AG04450 (cell line): ENCODE data around the gene HSD17B8. TPM values are rescaled to one million over a fixed set of nuclear protein-coding genes. Genes with fewer than 3 reads are reported as not detected.

Experiments used
- CTCF ChIA-PET: fragments of 300-600, 350-600 bp; formaldehyde crosslinking; extraction: SDS; loops from one replicate; lab custom pipeline; 2022; ENCODE audit warnings: antibody characterized with exemption, inconsistent platforms; lab: Charles Lee
- POLR2A ChIA-PET: fragments of 350-600 bp; formaldehyde crosslinking; extraction: SDS; loops from one replicate; lab custom pipeline; 2021; ENCODE audit warnings: antibody characterized with exemption, inconsistent platforms; lab: Yijun Ruan, JAX
- DNase-seq: peaks from one replicate; pipeline ENCODE4 v3.0.0-alpha.2; 2011; ENCODE audit warnings: low read depth, low spot score
- H3K27ac ChIP-seq: one replicate; pipeline ENCODE4 v1.5.1; 2012; ENCODE audit warnings: low read depth, low read length, control low read depth
- H3K27me3 ChIP-seq: one replicate; pipeline ENCODE4 v1.6.0; 2012; ENCODE audit warnings: low read length; ENCODE audit not compliant: control insufficient read depth, insufficient read depth
- H3K4me3 ChIP-seq: 2 replicates; pipeline ENCODE4 v1.5.1; 2011; ENCODE audit warnings: mild to moderate bottlenecking, low read depth, low read length, control low read depth
- H3K9me3 ChIP-seq: 2 replicates; pipeline ENCODE4 v1.5.1; 2012; ENCODE audit warnings: low read length; ENCODE audit not compliant: control insufficient read depth, insufficient read depth
- polyA plus RNA-seq: library from polyadenylated mRNA; depleted of rRNA; stranded (reverse); fragments of >200 nt; gene quantifications from 2 replicates; pipeline ENCODE4 v1.2.3, GENCODE V29; 2011
- TF ChIP-seq, protein P1 (sequence below): IDR thresholded peaks from 2 replicates; pipeline ENCODE4 v1.5.1; 2011; ENCODE audit warnings: low read depth, low read length, control low read depth, inconsistent platforms

The HSD17B8 gene
- polyA plus RNA-seq, 1 experiment: 4.9 TPM

DNA sequence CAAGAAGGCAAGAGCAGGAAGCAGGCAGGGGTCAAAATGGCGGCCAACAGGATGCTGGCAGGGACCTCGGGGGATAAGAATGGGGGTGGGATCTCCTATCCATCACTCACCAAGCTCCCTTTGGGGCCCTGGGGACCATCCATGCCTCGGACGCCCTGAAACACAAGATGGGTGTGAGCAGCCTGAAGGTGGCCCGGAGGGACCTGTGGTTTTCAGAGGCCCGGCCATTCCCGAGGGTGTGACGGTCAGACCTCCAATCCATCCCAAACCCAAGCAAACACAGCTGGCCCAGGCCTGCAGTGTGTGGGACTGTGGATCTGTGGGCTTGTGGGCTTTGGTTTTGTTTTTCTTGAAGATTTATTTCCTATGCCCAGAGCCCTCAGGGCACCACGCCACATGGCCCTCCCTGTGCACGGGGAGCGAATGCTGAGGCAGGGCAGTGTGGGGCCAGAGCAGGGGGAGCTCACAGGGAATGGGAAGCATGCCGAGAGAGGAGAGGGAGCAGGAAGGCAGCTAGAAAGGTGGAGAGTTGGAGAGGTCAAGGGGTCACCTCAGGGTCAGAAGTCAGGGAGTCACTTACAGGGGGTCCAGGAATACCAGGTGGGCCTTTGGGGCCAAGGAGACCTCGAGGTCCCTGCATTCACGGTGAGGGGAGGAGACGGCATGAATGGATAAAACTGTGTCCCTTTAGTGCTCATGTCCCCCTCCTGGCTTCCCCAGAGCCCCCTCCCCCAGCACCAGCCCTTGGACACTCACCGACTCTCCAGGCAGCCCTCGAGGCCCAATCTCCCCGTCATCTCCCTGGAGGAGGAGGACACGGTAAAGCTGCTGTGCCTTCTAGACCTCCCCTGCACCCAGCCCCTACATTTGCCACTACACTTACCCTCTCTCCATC lies 26.7 kb upstream of the HSD17B8 start:
- H3K4me3 ChIP-seq: no peak overlapping the region
- DNase-seq: no peak
- H3K27me3 ChIP-seq: peaks cover 19% of the 10 kb centered on the region
- ChIA-PET POLR2A (no interaction called here), CTCF (no interaction called here)
- TF ChIP-seq, protein P1, sequence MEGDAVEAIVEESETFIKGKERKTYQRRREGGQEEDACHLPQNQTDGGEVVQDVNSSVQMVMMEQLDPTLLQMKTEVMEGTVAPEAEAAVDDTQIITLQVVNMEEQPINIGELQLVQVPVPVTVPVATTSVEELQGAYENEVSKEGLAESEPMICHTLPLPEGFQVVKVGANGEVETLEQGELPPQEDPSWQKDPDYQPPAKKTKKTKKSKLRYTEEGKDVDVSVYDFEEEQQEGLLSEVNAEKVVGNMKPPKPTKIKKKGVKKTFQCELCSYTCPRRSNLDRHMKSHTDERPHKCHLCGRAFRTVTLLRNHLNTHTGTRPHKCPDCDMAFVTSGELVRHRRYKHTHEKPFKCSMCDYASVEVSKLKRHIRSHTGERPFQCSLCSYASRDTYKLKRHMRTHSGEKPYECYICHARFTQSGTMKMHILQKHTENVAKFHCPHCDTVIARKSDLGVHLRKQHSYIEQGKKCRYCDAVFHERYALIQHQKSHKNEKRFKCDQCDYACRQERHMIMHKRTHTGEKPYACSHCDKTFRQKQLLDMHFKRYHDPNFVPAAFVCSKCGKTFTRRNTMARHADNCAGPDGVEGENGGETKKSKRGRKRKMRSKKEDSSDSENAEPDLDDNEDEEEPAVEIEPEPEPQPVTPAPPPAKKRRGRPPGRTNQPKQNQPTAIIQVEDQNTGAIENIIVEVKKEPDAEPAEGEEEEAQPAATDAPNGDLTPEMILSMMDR: no peak
- H3K9me3 ChIP-seq: no peaks in the 10 kb centered on the region; the same call in 1 of the 2 replicates
- H3K27ac ChIP-seq: no peak overlapping the region

DNA sequence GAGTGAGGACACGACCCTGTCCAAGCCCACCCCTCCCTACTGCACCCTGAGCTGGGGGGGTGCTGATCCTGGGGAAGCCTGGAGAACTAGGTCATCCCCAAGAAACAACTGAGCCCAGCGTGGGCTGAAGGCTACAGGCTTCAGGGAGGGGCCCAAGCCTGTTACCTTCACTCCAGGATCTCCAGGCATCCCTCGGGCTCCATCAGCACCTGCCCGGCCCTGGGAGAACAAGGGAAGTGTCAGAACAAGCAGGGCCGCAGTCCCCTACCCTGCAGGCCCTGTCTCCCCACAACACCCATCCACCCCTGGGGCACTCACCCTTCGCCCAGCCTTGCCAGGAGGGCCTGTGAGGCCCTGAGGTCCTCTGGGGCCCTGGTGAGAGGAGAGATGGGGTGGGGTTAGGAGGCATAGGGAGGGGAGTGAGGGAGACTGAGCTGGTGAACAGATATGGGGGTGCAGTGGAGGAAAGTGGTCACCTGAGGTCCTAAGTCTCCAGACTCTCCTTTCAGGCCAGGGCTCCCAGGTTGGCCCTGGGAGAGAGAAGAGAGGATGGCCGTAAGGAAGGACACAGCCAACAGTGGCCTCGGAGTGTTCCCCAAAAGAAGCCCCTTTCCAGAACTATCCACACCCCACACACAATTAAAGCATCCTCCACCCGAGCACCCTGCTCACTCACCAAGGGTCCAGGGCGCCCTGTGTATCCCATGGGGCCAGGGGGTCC lies 25.5 kb upstream of the HSD17B8 start:
- TF ChIP-seq, protein P1: no peak
- ChIA-PET POLR2A (no interaction called here), CTCF (no interaction called here)
- no peak overlapping the region for H3K4me3 ChIP-seq
- peaks cover 16% of the 10 kb centered on the region for H3K27me3 ChIP-seq
- no peak for DNase-seq
- H3K27ac ChIP-seq: no peak overlapping the region
- no peaks in the 10 kb centered on the region; the same call in 1 of the 2 replicates for H3K9me3 ChIP-seq

DNA sequence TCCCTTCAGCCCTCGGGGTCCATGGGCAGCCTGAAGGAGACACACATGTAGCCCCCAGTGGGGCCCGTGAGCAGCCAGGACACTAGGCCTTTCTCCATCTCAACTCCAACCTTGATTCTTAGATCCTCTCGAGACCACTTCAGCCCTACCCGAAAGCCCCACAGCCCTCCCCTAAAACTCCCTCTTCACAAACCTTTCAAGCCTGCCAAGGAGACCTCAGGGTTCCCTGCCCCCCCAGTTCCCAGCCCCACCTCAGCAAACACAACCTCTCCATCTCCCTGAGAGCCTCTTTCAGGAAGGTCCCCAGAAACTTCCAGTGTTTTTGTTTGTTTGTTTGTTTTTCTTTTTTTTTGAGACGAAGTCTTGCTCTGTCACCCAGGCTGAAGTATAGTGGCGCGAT lies 23.3 kb upstream of the HSD17B8 start:
- Histone ChIP-seq H3K27me3 (peaks cover 5% of the 10 kb centered on the region), H3K9me3 (no peaks in the 10 kb centered on the region; the same call in 1 of the 2 replicates), H3K4me3 (no peak overlapping the region), H3K27ac (no peak overlapping the region)
- ChIA-PET CTCF (no interaction called here), POLR2A (no interaction called here)
- DNase-seq: no peak
- TF ChIP-seq, protein P1: no peak

DNA sequence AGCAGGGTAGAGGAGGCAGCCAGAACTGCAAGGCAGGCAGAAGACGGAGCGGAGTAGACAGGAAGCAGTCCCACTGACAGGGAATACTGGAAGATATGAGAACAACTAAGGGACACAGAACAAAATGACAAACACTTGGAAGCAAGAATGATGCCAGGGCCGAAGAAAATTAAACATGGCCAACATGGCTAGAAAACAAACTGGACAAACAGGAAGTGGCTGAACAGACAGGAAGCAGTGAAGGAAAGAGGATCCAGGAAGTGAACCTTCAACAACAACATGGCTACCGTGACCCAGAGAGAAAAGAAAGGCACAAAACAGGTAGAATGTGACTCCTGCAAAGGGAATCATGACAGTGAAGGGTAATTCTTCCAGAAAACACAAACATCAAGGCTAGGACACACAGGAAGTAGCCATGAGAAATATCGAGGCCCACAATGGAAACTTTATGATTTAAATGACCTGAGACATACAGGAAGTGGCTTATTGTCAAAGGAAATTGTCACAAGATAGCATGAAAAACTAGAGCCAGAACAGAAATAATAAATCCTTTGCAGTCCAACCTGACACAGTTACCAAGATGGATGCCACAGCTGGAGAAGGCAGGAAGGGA lies 21.3 kb upstream of the HSD17B8 start:
- ChIA-PET CTCF (interaction anchor here (0.8 to 1.3 kb wide), 3 partner anchors 11 to 205 kb away, joined by 3 to 6 read pairs (median 5); no protein-coding TSS in a partner anchor), POLR2A (no interaction called here)
- TF ChIP-seq, protein P1: no peak
- no peaks in the 10 kb centered on the region; the same call in 1 of the 2 replicates for H3K9me3 ChIP-seq
- DNase-seq: no peak
- no peak overlapping the region for H3K27ac ChIP-seq
- peaks cover 14% of the 10 kb centered on the region for H3K27me3 ChIP-seq
- H3K4me3 ChIP-seq: no peak overlapping the region
